HG03060 (cell line): ENCODE measurements around the gene TXN.
"Not testable (repeated sequence)": the region's sequence is repeated elsewhere in the genome, so short reads cannot be mapped to it uniquely, and the experiment has no call there.

Experiments used
- ATAC-seq: cut with Tn5 transposase; IDR thresholded peaks from one replicate; pipeline ENCODE4 v1.9.1; 2021; ENCODE audit warnings: low read depth, moderate number of reproducible peaks; ENCODE audit not compliant: unreplicated experiment

TXN gene

GRCh38 chr9:110257956-110258355 is 1.6 kb upstream of the TXN start:
- ATAC-seq: no peak

GRCh38 chr9:110257097-110257841 is 962 bp upstream of the TXN start:
- ATAC-seq: peak; percentile 8

- no peak for ATAC-seq
Measured at GRCh38 chr9:110255463-110256379, 586 bp downstream of the TXN start.

GRCh38 chr9:110255034-110255462 is 1.3 kb downstream of the TXN start:
- no peak for ATAC-seq

GRCh38 chr9:110254500-110254899 is 1.8 kb downstream of the TXN start:
- no peak for ATAC-seq

- no peak for ATAC-seq
Measured at GRCh38 chr9:110252509-110253139, 3.7 kb downstream of the TXN start.

- not testable (repeated sequence) for ATAC-seq
Measured at GRCh38 chr9:110251770-110252169, 4.5 kb downstream of the TXN start.

GRCh38 chr9:110251212-110251611 is 5.1 kb downstream of the TXN start:
- no peak for ATAC-seq

- no peak for ATAC-seq
Measured at GRCh38 chr9:110249603-110250002, 6.7 kb downstream of the TXN start.

- no peak for ATAC-seq
Measured at GRCh38 chr9:110248361-110248760, 7.9 kb downstream of the TXN start.

- no peak for ATAC-seq
Measured at GRCh38 chr9:110246214-110246613, 10.1 kb downstream of the TXN start.

GRCh38 chr9:110244616-110245015 is 11.7 kb downstream of the TXN start:
- ATAC-seq: no peak

GRCh38 chr9:110241858-110242321 is 14.4 kb downstream of the TXN start:
- ATAC-seq: no peak

GRCh38 chr9:110241260-110241857 is 14.9 kb downstream of the TXN start:
- no peak for ATAC-seq

GRCh38 chr9:110240198-110240597 is 16.1 kb downstream of the TXN start:
- ATAC-seq: no peak

GRCh38 chr9:110228321-110228720 is 28.0 kb downstream of the TXN start:
- ATAC-seq: no peak

GRCh38 chr9:110224583-110224982 is 31.7 kb downstream of the TXN start:
- no peak for ATAC-seq

- no peak for ATAC-seq
Measured at GRCh38 chr9:110220809-110221208, 35.5 kb downstream of the TXN start.

GRCh38 chr9:110217656-110218099 is 38.6 kb downstream of the TXN start:
- ATAC-seq: no peak

- no peak for ATAC-seq
Measured at GRCh38 chr9:110214586-110215355, 41.5 kb downstream of the TXN start.
